Fibroblast of mammary gland (primary cell): ENCODE measurements around the gene FLVCR2.

Experiments
- DNase-seq: peaks from one replicate; pipeline ENCODE4 v3.0.0-alpha.2; 2010; ENCODE audit warnings: low read depth
- H3K4me3 ChIP-seq: 2 replicates; pipeline ENCODE4 v1.5.1; 2011; ENCODE audit warnings: low read depth, mild to moderate bottlenecking, low read length, moderate library complexity; ENCODE audit not compliant: control insufficient read depth
- TF ChIP-seq, protein P1 (sequence below): conservative IDR thresholded peaks from 2 replicates; pipeline ENCODE4 v1.5.1; 2011; ENCODE audit warnings: low read depth, low read length, inconsistent platforms; ENCODE audit not compliant: control insufficient read depth, insufficient read depth

FLVCR2 gene

DNA sequence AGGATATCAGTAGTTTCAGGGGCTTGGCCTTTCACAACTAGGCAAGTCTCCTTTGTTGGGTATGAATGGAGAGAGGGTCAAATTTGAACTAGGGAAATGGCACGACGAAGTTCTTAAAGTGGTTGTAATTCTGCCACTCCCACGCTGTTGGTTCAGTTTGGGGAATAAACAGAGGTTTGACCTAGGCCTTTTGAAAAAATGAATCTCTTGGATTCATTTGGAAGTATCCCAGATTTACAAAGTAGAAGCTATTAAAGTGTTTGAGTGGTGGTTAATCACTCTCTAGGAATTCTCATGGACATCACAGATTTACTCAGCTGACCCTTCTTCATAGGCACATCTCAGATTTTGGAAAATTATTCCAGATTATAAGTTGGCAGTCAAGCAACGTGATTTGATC, 41.3 kb upstream of the FLVCR2 start:
- no peak overlapping the region for H3K4me3 ChIP-seq
- peak; percentile 29 for DNase-seq
- TF ChIP-seq, protein P1, sequence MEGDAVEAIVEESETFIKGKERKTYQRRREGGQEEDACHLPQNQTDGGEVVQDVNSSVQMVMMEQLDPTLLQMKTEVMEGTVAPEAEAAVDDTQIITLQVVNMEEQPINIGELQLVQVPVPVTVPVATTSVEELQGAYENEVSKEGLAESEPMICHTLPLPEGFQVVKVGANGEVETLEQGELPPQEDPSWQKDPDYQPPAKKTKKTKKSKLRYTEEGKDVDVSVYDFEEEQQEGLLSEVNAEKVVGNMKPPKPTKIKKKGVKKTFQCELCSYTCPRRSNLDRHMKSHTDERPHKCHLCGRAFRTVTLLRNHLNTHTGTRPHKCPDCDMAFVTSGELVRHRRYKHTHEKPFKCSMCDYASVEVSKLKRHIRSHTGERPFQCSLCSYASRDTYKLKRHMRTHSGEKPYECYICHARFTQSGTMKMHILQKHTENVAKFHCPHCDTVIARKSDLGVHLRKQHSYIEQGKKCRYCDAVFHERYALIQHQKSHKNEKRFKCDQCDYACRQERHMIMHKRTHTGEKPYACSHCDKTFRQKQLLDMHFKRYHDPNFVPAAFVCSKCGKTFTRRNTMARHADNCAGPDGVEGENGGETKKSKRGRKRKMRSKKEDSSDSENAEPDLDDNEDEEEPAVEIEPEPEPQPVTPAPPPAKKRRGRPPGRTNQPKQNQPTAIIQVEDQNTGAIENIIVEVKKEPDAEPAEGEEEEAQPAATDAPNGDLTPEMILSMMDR, result no peak

DNA sequence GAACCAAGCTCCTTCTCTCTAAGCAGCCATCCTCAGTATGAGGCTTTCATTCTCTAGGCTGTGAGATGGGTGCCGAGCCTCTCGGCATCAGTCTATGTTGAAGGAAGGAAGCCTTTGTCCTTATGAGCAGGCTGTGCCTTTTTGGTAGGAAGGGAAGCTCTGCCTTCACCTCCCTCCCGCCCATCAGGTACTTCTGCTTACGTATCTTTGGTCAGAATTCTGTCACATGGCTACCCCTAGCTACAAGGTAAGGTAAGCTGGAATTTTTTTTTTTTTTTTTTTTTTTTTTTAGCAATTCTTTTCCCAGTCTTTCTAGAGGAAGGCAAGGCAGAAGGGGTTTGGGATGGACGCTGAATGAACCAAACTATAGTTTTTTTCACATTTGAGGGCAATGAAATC, 39.3 kb upstream of the FLVCR2 start:
- no peak overlapping the region for H3K4me3 ChIP-seq
- DNase-seq, result no peak
- TF ChIP-seq, protein P1, result no peak

DNA sequence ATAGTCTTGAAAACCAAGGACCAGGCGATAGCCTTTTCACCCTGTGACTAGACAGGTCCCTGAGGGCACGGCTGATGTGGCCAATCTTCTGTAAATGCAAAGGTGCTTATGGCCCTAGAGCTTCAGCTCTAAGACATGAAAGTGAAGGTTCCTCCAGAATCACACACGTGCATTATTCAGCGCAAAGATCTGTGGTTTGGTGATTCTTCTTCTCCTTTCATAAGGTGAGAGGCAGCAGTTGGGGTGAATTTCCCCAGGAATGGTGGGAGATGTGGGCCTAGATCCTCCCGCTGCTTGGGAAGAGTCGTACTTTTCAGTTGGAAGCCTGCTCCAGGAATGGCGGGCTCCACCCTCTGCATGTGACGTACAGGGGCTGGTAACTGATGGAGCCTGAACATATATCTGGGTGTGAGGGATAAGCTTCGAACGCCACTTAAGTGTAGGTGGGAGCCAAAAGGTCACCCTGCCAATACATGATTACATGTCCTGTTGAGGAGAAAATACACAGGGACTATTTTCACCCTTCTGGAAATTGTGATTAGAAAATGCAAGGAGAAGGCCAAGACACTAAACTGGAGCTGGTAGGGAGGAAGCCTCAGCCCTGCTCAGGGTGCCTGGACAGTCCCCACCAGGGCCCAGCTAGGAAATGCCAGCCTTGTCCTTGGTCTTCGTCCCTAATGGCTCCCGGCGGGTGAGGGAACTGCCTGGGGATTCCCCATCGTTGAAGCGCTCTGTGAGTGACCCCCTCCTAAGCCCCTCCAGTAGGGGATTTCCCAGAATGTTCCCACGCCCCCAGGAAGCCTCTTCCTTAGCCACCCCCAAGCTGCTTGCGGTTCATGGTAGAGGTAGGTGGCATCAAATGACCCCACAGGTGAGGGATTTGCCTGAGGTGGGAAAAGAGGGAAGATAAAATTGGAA, 38.6 kb upstream of the FLVCR2 start:
- TF ChIP-seq, protein P1, result no peak
- no peak for DNase-seq
- no peak overlapping the region for H3K4me3 ChIP-seq

DNA sequence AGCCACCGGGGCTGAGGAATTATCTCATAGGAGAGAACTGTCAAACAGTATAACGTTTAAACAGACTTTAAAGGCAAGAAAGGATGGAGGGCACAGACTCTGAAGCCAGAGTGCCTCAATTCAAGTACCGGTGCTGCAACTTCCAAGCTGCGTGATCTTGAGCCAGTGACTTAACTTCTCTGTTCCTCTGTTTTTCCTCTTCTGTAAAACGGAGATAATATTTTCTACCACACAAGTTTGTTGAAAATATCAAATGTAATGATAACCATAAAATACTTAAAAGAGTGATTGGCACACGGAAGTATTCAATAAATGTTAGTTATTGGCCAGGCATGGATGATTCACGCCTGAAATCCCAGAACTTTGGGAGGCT, 38.0 kb upstream of the FLVCR2 start:
- no peak for DNase-seq
- TF ChIP-seq, protein P1, result no peak

DNA sequence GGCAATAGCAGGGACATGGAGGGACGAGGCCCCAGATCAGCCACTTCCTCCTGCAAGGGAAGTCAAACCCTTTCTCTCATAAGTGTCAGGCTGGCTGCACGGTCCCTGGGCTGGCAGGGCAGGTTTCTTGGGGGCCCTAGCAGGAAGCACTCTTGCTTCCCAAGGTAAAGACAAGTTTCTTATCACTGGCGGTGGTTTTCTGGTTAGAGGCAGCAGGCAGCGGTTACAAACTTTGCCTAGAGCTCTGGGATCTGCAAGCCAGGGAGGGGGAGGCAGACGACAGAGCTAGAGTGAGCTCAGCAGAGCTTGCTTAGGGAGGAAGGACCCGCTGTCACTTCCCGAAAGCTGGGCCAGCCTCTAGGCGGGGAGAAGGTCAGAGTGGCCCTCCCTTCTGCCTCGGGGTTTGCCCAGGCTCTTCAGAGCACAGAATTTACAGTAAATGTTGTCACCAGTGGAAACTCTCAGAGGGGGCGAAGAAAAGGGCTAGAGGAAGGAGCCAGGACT, 35.8 kb upstream of the FLVCR2 start:
- TF ChIP-seq, protein P1, result no peak
- DNase-seq, result peak; percentile 15
- no peak overlapping the region for H3K4me3 ChIP-seq

More for the DNA sequence above, 38.0 kb upstream of the FLVCR2 start:
- H3K4me3 ChIP-seq, result no peak overlapping the region

DNA sequence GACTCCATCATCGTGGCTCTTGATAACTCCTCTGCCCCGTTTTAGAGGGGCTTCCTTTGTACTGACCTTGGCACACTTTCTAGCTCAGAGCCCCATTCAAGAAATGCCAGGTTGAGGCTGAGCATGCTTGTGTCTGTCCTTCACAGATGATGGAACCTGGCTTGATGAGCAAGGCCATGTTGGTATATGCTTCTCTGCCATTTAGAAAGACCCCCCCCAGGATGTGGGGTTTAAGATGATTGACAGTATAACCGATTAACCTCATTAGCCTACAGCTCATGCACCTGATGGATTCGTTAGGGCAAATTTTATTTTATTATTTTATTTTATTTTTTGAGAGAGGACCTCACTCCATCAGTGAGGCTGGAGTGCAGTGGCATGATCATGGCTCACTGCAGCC, 35.2 kb upstream of the FLVCR2 start:
- TF ChIP-seq, protein P1, result no peak
- no peak overlapping the region for H3K4me3 ChIP-seq
- no peak for DNase-seq

DNA sequence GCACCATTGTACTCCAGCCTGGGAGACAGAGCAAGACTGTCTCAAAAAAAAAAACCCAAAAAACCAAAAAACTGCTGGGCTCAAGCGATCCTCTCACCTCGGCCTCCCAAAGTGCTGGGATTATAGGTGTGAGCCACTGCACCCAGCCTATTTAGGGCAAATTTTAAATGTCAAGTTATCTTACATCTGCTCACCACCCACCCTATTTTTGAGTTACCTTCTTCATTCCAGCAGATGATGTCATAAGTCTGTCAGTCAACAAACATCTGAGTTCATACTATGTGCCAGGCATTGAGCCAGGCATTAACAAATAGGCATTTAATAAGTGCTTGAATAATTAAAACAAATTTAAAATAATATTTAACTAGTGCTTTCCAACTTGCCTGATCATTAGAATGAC, 34.6 kb upstream of the FLVCR2 start:
- H3K4me3 ChIP-seq, result no peak overlapping the region
- DNase-seq, result peak; percentile 26
- TF ChIP-seq, protein P1, result no peak
